Testis (tissue), 3 donors: Measurements from ENCODE around the gene AGBL1. TPM values are rescaled to one million over a fixed set of nuclear protein-coding genes. Genes with fewer than 3 reads are reported as not detected.

Experiments used
- DNase-seq: peaks from one replicate; pipeline ENCODE4 v3.0.0-alpha.2; 2019
- H3K27ac ChIP-seq, 2 donors: fragments of 200-600 bp; sonication (generic); one replicate each; pipeline ENCODE4 v1.5.1; 2019
- H3K27me3 ChIP-seq: fragments of 200-600 bp; sonication (generic); one replicate; pipeline ENCODE4 v1.5.1; 2019
- H3K36me3 ChIP-seq: fragments of 200-600 bp; sonication (generic); one replicate; pipeline ENCODE4 v1.5.1; 2017; ENCODE audit warnings: low read depth; ENCODE audit errors: missing control alignments
- H3K4me1 ChIP-seq: fragments of 200-600 bp; sonication (generic); one replicate; pipeline ENCODE4 v1.5.1; 2019
- H3K4me3 ChIP-seq, 2 donors: fragments of 200-600 bp; sonication (generic); one replicate each; pipeline ENCODE4 v1.5.1; 2017 to 2019
- H3K9me3 ChIP-seq: fragments of 200-600 bp; sonication (generic); one replicate; pipeline ENCODE4 v1.5.1; 2017
- POLR2A ChIP-seq: fragments of 450-650 bp; IDR thresholded peaks from one replicate; pipeline ENCODE4 v1.6.1; 2017; ENCODE audit warnings: antibody characterized with exemption, mild to moderate bottlenecking, moderate library complexity
- WGBS, 2 donors: methylation state at CpG; one replicate each; pipeline ENCODE4 v1.1.5; 2018; 5-methylcytosine and 5-hydroxymethylcytosine counted together
- intact Hi-C: fragments of 100-400 bp; cut with DNase I; formaldehyde crosslinking; loops from one replicate; pipeline ENCODE4 v1.15.1; 2023; ENCODE audit warnings: low total_unique reads
- polyA plus RNA-seq: library from polyadenylated mRNA; stranded (reverse); fragments of 350-450 nt; fragmentation: Illumina TruSeq; extraction: RNeasy Lipid Tissue Mini Kit (QIAGEN cat#74804); gene quantifications from one replicate; pipeline ENCODE4 v1.2.3, GENCODE V29; 2014; ENCODE audit warnings: low read depth, low replicate concordance; ENCODE audit not compliant: insufficient read depth
- total RNA-seq, 2 donors: library from RNA; depleted of rRNA; stranded (reverse); fragments of >200 nt; gene quantifications; one replicate each; pipeline ENCODE4 v1.2.3, GENCODE V29; 2016
- TF ChIP-seq, protein P1 (sequence below), 3 experiments: fragments of 450-650 bp in 2 of 3; fragments of 200-600 bp in 1 of 3; sonication (generic) in 1 of 3; IDR thresholded peaks; one replicate each; pipeline ENCODE4 v1.5.1; 2016 to 2019; ENCODE audit warnings: antibody characterized with exemption in 3 of 3, mild to moderate bottlenecking in 2 of 3, moderate library complexity in 1 of 3

AGBL1 gene
- total and polyA plus RNA-seq, 3 donors from 2014 or later = 0.37 to 0.94 (median 0.70) TPM

GRCh38 chr15:86268558-86268957 is 188.9 kb downstream of the AGBL1 start:
- H3K36me3 ChIP-seq = no peaks in the 10 kb centered on the region
- TF ChIP-seq, protein P1, sequence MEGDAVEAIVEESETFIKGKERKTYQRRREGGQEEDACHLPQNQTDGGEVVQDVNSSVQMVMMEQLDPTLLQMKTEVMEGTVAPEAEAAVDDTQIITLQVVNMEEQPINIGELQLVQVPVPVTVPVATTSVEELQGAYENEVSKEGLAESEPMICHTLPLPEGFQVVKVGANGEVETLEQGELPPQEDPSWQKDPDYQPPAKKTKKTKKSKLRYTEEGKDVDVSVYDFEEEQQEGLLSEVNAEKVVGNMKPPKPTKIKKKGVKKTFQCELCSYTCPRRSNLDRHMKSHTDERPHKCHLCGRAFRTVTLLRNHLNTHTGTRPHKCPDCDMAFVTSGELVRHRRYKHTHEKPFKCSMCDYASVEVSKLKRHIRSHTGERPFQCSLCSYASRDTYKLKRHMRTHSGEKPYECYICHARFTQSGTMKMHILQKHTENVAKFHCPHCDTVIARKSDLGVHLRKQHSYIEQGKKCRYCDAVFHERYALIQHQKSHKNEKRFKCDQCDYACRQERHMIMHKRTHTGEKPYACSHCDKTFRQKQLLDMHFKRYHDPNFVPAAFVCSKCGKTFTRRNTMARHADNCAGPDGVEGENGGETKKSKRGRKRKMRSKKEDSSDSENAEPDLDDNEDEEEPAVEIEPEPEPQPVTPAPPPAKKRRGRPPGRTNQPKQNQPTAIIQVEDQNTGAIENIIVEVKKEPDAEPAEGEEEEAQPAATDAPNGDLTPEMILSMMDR (IDR thresholded peaks at IDR 0.05) = no peak
- TF ChIP-seq POLR2A = no peak
- H3K9me3 ChIP-seq = no peaks in the 10 kb centered on the region
- 90 to 94% methylated on average over 1 of the region's 1 CpG for WGBS, 2 donors
- intact Hi-C loops = no loop called here
- no peaks in the 10 kb centered on the region for H3K4me1 ChIP-seq
- H3K27me3 ChIP-seq = no peaks in the 10 kb centered on the region
- no peak for DNase-seq
- no peak overlapping the region for H3K27ac ChIP-seq
- no peak overlapping the region for H3K4me3 ChIP-seq

DNA sequence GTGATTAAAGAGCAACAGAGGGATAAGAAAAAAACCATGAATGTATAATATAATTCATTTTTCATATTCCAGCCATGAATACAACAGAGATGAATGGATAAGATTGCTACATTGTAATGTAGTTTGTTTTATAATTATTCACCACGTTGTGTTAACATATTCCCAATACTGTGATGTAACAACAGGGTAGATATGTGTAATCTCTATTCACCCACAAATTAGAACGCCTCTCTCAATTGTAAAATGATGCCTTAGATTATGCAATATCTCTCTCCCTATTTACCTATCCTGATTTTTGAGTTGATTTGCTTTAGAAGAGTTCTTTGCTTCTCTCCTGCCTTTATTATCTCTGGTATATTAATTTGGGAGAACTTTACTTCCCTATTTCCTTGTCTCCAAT is 193.6 kb downstream of the AGBL1 start:
- WGBS, 2 donors = 54 to 55% methylated on average over 2 of the region's 2 CpGs

DNA sequence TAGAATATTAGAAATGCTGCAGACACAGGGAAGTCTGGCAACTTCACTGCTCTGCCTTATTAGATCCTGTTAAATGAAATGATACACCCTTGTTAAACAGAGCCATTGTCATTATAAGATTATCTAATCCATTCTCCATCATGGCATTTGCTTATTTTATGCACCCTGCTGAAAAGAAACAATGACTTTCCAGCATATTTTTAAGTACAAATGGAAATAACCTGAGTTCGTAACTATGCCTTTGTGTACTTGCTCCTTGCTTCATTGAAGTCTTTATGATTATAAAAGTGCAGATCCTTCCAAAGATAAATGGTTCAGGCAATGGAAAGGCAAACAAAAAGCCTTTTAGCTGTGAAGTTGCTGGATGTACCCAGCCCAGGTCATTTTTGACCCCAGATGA is 195.7 kb downstream of the AGBL1 start:
- no peaks in the 10 kb centered on the region for H3K27me3 ChIP-seq
- H3K27ac ChIP-seq = no peak overlapping the region
- intact Hi-C loops = no loop called here
- H3K4me1 ChIP-seq = no peaks in the 10 kb centered on the region
- no peaks in the 10 kb centered on the region for H3K9me3 ChIP-seq
- WGBS, 2 donors = 95 to 96% methylated on average over 1 of the region's 1 CpG
- DNase-seq = no peak
- no peak for TF ChIP-seq POLR2A
- TF ChIP-seq, protein P1 (IDR thresholded peaks at IDR 0.05) = no peak
- H3K36me3 ChIP-seq = no peaks in the 10 kb centered on the region
- H3K4me3 ChIP-seq = no peak overlapping the region

More for the DNA sequence above, 193.6 kb downstream of the AGBL1 start:
- TF ChIP-seq, protein P1 (IDR thresholded peaks at IDR 0.05) = no peak
- no peak for TF ChIP-seq POLR2A
- intact Hi-C loops = no loop called here
- Histone ChIP-seq H3K4me1 (no peaks in the 10 kb centered on the region), H3K27ac (no peak overlapping the region), H3K4me3 (no peak overlapping the region), H3K36me3 (no peaks in the 10 kb centered on the region), H3K27me3 (no peaks in the 10 kb centered on the region), H3K9me3 (no peaks in the 10 kb centered on the region)
- DNase-seq = no peak

- Histone ChIP-seq H3K4me1 (no peaks in the 10 kb centered on the region), H3K36me3 (no peaks in the 10 kb centered on the region), H3K27ac (no peak overlapping the region), H3K4me3 (no peak overlapping the region), H3K27me3 (no peaks in the 10 kb centered on the region), H3K9me3 (no peaks in the 10 kb centered on the region)
- intact Hi-C loops = no loop called here
- WGBS, 2 donors = 71 to 74% methylated on average over 5 of the region's 5 CpGs
- DNase-seq = no peak
- TF ChIP-seq, protein P1 (IDR thresholded peaks at IDR 0.05) = no peak
- TF ChIP-seq POLR2A = no peak
Observed at GRCh38 chr15:86278586-86278985, 198.9 kb downstream of the AGBL1 start.

- H3K27ac ChIP-seq = no peak overlapping the region
- no peaks in the 10 kb centered on the region for H3K9me3 ChIP-seq
- no peaks in the 10 kb centered on the region for H3K36me3 ChIP-seq
- H3K4me1 ChIP-seq = no peaks in the 10 kb centered on the region
- DNase-seq = no peak
- TF ChIP-seq, protein P1 (IDR thresholded peaks at IDR 0.05) = no peak
- no peak for TF ChIP-seq POLR2A
- no peak overlapping the region for H3K4me3 ChIP-seq
- no peaks in the 10 kb centered on the region for H3K27me3 ChIP-seq
- intact Hi-C loops = no loop called here
Observed at GRCh38 chr15:86284635-86285034, 205.0 kb downstream of the AGBL1 start.
